Aorta (tissue), 5 donors: ENCODE data around the gene LUC7L3. TPM values are rescaled to one million over a fixed set of nuclear protein-coding genes. Genes with fewer than 3 reads are reported as not detected.

Experiments
- ATAC-seq: fragments of 200-7000 bp; cut with Tn5 transposase; one replicate; pipeline ENCODE4 v1.9.1; 2022; ENCODE audit warnings: moderate library complexity; ENCODE audit not compliant: low FRiP score
- DNase-seq, 2 donors: peaks; one replicate each; pipeline ENCODE4 v3.0.0-alpha.2; 2020
- H3K27ac ChIP-seq, 2 donors: one replicate each; pipeline ENCODE4 v1.5.1; 2013; ENCODE audit warnings: low read length in 2 of 2, mild to moderate bottlenecking in 2 of 2, moderate library complexity in 2 of 2, control low read depth in 1 of 2, inconsistent platforms in 1 of 2, low read depth in 1 of 2
- H3K27me3 ChIP-seq, 2 donors: one replicate each; pipeline ENCODE4 v1.6.1; 2013; ENCODE audit warnings: control low read depth in 1 of 2, low read length in 1 of 2, mild to moderate bottlenecking in 1 of 2, moderate library complexity in 1 of 2; ENCODE audit not compliant: insufficient read depth in 2 of 2, control insufficient read depth in 1 of 2
- H3K36me3 ChIP-seq, 2 donors: one replicate each; pipeline ENCODE4 v1.6.1; 2013; ENCODE audit warnings: control low read depth in 1 of 2, low read length in 1 of 2, mild to moderate bottlenecking in 1 of 2; ENCODE audit not compliant: insufficient read depth in 2 of 2, control insufficient read depth in 1 of 2
- H3K4me1 ChIP-seq, 2 donors: one replicate each; pipeline ENCODE4 v1.6.1; 2013; ENCODE audit warnings: low read length in 2 of 2, control low read depth in 1 of 2, mild to moderate bottlenecking in 1 of 2, moderate library complexity in 1 of 2; ENCODE audit not compliant: insufficient read depth in 2 of 2, control insufficient read depth in 1 of 2
- H3K4me3 ChIP-seq, 2 donors: one replicate each; pipeline ENCODE4 v1.5.1; 2013; ENCODE audit warnings: low read length in 2 of 2, control low read depth in 1 of 2, mild to moderate bottlenecking in 1 of 2
- H3K9me3 ChIP-seq: one replicate; pipeline ENCODE4 v1.6.1; 2013; ENCODE audit warnings: mild to moderate bottlenecking, low read length; ENCODE audit not compliant: control insufficient read depth
- WGBS, 2 donors: extraction: QIAGEN DNeasy Blood & Tissue Kit; methylation state at CpG; one replicate each; pipeline ENCODE4 v1.1.7; 2013; 5-methylcytosine and 5-hydroxymethylcytosine counted together
- intact Hi-C, 2 donors: fragments of 100-400 bp; cut with DNase I; formaldehyde crosslinking; loops; one replicate each; pipeline versions ENCODE4 v1.14.2 to v1.15.0; 2022
- polyA plus RNA-seq, 2 donors: library from polyadenylated mRNA; stranded (reverse); fragments of 200-250 nt; gene quantifications; one replicate each; pipeline ENCODE4 v1.2.3, GENCODE V29; 2013
- total RNA-seq, 2 donors: library from RNA; stranded (reverse); fragmentation: NEBNext Ultra II Directional; extraction: Animal tissue kit (Norgen Biotek cat#: 25700); gene quantifications; one replicate each; pipeline ENCODE4 v1.2.1, GENCODE V29; 2021
- donor health status: healthy with polysubstance abuse.
- donor health status: Bipolar disorder and iron deficiency.
- donor health status: DM: no; HTN: no; CAD: no.
- donor health status: DM: no; HTN: no; CAD: no.
- donor health status: DM: yes; HTN: yes; CAD: no.

The LUC7L3 gene
- total and polyA plus RNA-seq, 4 donors = 123 to 852 (median 168) TPM

- intact Hi-C loops = loop anchor here in 1 of 2 donors (5.0 kb wide), 3 partner anchors 52 to 202 kb away; partner anchors contain the start of genes ABCC3 and SPATA20
- DNase-seq = peak in 1 of 2 donors; percentile 39
- Histone ChIP-seq H3K36me3 (no peaks in the 10 kb centered on the region), H3K9me3 (no peaks in the 10 kb centered on the region), H3K27me3 (no peaks in the 10 kb centered on the region), H3K27ac (no peak overlapping the region), H3K4me3 (no peak overlapping the region), H3K4me1 (no peaks in the 10 kb centered on the region)
- 89% methylated on average over 15 of the region's 15 CpGs for WGBS, 2 donors
- no peak for ATAC-seq
These were observed 34.6 kb upstream of the LUC7L3 start for GRCh38 chr17:50684612-50685333.

GRCh38 chr17:50685334-50685665, 34.1 kb upstream of the LUC7L3 start:
- intact Hi-C loops = loop anchor here in 1 of 2 donors (5.0 kb wide), 1 partner anchor 203 kb away; no protein-coding TSS in a partner anchor
- Histone ChIP-seq H3K36me3 (no peaks in the 10 kb centered on the region), H3K27ac (no peak overlapping the region), H3K4me1 (no peaks in the 10 kb centered on the region), H3K9me3 (no peaks in the 10 kb centered on the region), H3K4me3 (no peak overlapping the region), H3K27me3 (no peaks in the 10 kb centered on the region)
- DNase-seq (no peak), ATAC-seq (no peak)
- WGBS, 2 donors = 91 to 94% methylated on average over 1 of the region's 1 CpG

GRCh38 chr17:50685691-50686493, 33.5 kb upstream of the LUC7L3 start:
- peak in 1 of 2 donors; percentile 44 for DNase-seq
- Histone ChIP-seq H3K36me3 (no peaks in the 10 kb centered on the region), H3K9me3 (no peaks in the 10 kb centered on the region), H3K4me1 (no peaks in the 10 kb centered on the region), H3K27ac (peak overlapping the region; percentile 28 to 77), H3K4me3 (no peak overlapping the region), H3K27me3 (no peaks in the 10 kb centered on the region)
- no peak for ATAC-seq
- 66 to 70% methylated on average over 17 of the region's 17 CpGs for WGBS, 2 donors
- intact Hi-C loops = loop anchor here (2.0 to 5.0 kb wide), 2 partner anchors 47 to 204 kb away; no protein-coding TSS in a partner anchor

- H3K4me3 ChIP-seq = no peak overlapping the region
- H3K27me3 ChIP-seq = no peaks in the 10 kb centered on the region
- no peaks in the 10 kb centered on the region for H3K9me3 ChIP-seq
- H3K36me3 ChIP-seq = no peaks in the 10 kb centered on the region
- 4 to 9% methylated on average over 14 of the region's 14 CpGs for WGBS, 2 donors
- no peaks in the 10 kb centered on the region for H3K4me1 ChIP-seq
- ATAC-seq (peak; percentile 88), DNase-seq (peak; percentile 89 to 92)
- intact Hi-C loops = loop anchor here (2.0 to 5.0 kb wide), 2 partner anchors 48 to 204 kb away; no protein-coding TSS in a partner anchor
- H3K27ac ChIP-seq = peak overlapping the region; percentile 71 to 94
These were observed 32.8 kb upstream of the LUC7L3 start for GRCh38 chr17:50686494-50687199.

GRCh38 chr17:50687200-50688066, 32.0 kb upstream of the LUC7L3 start:
- no peaks in the 10 kb centered on the region for H3K9me3 ChIP-seq
- no peaks in the 10 kb centered on the region for H3K36me3 ChIP-seq
- ATAC-seq (peak; percentile 53), DNase-seq (peak in 1 of 2 donors; percentile 49)
- WGBS, 2 donors = 70 to 72% methylated on average over 16 of the region's 16 CpGs
- H3K4me3 ChIP-seq = no peak overlapping the region
- H3K4me1 ChIP-seq = peaks cover 0 to 4% of the 10 kb centered on the region in 2 donors
- intact Hi-C loops = loop anchor here (2.0 to 5.0 kb wide), 2 partner anchors 49 to 205 kb away; no protein-coding TSS in a partner anchor
- H3K27me3 ChIP-seq = no peaks in the 10 kb centered on the region
- peak overlapping the region; percentile 71 to 94 for H3K27ac ChIP-seq

GRCh38 chr17:50688245-50688644, 31.2 kb upstream of the LUC7L3 start:
- peak in 1 of 2 donors; percentile 34 for DNase-seq
- Histone ChIP-seq H3K4me3 (no peak overlapping the region), H3K27ac (peak overlapping the region in 1 of 2 donors; percentile 13), H3K9me3 (no peaks in the 10 kb centered on the region), H3K36me3 (no peaks in the 10 kb centered on the region), H3K27me3 (no peaks in the 10 kb centered on the region), H3K4me1 (peaks cover 0 to 7% of the 10 kb centered on the region in 2 donors)
- intact Hi-C loops = loop anchor here in 1 of 2 donors (5.0 kb wide), 1 partner anchor 206 kb away; no protein-coding TSS in a partner anchor
- 97 to 98% methylated on average over 3 of the region's 3 CpGs for WGBS, 2 donors
- ATAC-seq = no peak

- intact Hi-C loops = loop anchor here in 1 of 2 donors (5.0 kb wide), 1 partner anchor 207 kb away; no protein-coding TSS in a partner anchor
- no peak for ATAC-seq
- H3K9me3 ChIP-seq = no peaks in the 10 kb centered on the region
- peaks cover 0 to 11% of the 10 kb centered on the region in 2 donors for H3K4me1 ChIP-seq
- H3K27me3 ChIP-seq = no peaks in the 10 kb centered on the region
- H3K4me3 ChIP-seq = no peak overlapping the region
- no peaks in the 10 kb centered on the region for H3K36me3 ChIP-seq
- 29 to 33% methylated on average over 4 of the region's 4 CpGs for WGBS, 2 donors
- DNase-seq = peak in 1 of 2 donors; percentile 60
- no peak overlapping the region for H3K27ac ChIP-seq
These were observed 30.2 kb upstream of the LUC7L3 start for GRCh38 chr17:50689251-50689650.
